GM19351 (cell line): ENCODE data around the gene ITPR2.

Experiments used
- ATAC-seq: cut with Tn5 transposase; IDR thresholded peaks from one replicate; pipeline ENCODE4 v1.9.1; 2021; ENCODE audit warnings: mild to moderate bottlenecking, moderate library complexity; ENCODE audit not compliant: unreplicated experiment

The ITPR2 gene

DNA sequence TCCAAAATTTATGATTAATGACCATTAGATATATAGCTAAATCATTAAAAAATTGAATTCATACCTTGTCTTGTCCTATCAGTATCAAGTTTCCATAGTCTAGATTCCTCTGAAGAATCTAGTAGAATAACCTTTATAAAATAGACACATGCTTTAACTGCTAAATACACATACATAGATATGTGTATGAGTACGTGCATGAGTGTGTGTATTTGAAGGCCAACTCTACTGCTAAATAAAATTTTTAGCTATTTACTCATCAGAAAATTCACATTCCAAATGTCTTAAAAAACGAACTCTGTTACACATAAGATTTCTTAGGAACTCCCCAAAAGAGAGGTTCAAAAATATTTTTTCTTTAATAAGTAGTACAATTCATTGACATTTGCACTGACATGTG is 404.6 kb downstream of the ITPR2 start:
- ATAC-seq = no peak

DNA sequence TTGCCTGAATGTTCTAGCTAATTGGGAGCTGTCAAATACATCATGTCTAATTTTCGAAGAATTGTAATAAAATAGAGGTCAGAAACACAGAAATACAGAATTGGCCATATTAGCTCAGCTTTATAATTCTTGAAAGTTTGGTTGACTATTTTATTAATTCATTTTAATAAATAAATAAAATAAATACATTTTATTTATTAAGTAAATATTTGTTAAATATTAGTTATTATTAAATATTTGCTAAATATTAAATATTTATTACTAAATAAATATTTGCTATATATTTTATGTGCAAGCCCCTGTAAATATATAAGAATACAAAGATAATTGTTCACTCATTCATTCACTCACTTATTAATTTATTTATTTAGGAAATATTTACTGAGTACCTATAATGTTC is 406.3 kb downstream of the ITPR2 start:
- no peak for ATAC-seq

DNA sequence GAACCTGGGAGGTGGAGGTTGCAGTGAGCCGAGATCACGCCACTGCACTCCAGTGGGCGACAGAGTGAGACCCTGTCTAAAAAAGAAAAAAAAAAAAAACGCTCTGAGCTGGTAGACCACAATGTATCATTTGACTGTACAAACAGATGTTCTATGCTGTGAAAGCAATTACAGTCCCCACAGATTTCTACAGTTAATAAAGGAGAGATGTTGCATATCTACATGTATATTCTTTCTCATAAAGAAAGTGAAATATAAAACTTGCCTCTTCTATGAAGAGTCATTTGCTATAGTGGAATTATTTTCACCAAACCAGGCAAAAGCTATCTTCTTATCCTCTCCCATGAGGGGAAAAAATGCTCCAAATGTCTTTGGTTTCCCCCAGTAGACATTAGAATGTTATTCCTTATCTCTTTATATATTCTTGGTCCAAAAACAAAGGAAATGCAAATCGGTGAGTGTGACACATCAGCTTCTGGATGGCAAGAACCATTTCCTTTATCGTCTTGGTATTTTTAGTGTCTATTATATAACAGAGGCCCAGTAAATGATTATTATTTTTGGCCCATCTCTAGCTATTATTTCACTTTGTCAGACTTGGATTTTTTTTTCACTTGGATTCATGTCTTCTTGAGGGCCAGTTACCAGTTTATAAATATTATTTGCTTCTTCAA is 407.3 kb downstream of the ITPR2 start:
- peak; percentile 76 for ATAC-seq

DNA sequence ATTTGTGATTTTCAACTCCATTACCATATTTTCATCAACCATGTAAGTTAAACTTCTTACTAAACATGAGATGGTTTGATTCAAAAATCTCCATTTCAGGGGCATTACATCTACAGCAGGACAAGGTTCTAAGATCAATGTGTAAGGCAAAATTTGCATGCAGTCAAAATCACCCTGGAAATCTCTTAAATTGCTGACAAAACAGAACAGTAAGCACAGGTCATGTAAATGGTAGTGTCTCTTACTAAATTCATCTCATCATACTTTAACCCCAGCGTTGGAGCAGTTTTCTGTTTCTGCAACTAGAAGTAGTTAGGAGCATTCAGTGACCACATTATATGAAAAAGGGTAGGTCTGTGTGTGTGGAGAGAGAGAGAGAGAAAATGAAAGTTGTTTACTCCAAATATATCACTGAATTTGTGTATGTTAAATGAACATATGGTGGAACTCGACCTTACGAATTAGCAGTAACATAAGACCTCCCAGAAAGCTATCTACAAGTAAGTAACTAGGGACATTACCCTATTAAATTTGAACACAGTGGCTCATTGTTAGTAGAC is 410.1 kb downstream of the ITPR2 start:
- peak; percentile 58 for ATAC-seq

DNA sequence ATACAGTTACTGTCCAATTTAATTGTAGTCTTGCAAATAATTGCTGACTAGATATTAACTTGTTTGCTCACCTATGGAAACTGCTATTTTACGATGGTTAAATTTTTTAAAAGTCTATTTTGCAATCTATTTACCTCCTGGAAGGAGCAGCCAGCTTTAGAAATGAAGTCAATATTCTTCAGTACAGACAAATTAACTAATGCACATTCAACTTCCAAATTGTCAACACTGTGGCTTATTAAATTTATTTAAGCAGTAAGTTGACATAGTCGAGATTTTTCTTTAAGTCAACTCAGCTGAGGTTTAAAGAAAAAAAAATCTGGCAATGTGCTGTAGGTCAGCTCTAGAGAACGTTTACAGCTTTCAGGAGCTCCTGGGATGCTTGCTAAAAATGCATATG is 416.4 kb downstream of the ITPR2 start:
- no peak for ATAC-seq

DNA sequence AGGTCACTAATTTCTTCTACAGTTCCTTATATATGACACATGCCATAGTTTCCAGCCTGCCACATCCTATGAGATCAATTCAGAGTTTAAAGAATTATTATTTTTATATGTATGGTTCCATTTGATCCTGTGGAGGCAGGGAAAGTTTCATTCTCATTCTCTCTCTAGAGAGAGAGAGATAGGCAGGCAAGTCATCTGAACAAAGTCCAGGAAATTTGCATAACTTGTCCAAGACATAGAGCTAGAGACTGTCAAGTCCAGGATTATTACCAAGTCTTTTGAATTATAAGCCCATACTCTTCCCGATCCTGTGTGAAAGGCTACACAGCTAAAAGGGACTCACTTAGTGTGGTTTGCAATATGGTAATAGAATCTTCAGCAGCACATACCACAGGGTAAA is 422.3 kb downstream of the ITPR2 start:
- no peak for ATAC-seq

DNA sequence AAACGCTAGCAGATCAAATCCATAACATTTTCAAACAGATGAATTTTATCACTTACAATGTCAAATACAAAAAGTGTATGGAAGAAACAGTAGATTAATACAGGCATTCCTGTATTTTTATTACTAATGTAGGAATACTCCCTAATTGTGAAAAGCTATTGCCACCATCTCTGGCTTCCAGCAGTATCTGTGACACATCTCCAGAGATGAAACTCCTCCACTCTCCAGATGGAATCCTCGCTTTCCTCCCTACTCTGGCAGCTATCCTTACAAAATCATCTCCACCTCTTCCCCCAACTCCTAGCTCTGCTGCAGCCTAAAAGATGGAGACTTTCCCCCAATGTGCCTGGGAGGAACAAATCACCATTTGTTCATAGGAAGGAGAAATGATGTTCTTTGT is 426.2 kb downstream of the ITPR2 start:
- no peak for ATAC-seq

DNA sequence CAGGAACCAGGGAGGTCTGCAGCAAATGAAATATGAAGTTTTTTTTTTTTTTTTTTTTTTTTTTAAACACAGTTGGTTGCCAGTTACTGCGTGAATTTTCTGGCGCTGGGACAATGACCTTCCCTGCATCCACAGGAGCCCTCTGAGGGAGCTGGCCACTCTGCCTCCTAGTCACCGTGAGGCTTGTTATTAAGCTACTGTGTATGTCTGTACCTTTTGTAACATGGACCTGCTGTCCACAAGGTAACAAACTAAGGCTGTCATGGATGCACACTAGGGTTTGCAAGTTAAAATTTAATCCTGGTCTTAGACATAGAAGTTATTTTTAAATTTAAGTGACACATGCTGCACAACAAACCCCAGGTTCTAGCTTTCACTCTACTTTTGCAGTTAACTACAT is 426.6 kb downstream of the ITPR2 start:
- no peak for ATAC-seq

DNA sequence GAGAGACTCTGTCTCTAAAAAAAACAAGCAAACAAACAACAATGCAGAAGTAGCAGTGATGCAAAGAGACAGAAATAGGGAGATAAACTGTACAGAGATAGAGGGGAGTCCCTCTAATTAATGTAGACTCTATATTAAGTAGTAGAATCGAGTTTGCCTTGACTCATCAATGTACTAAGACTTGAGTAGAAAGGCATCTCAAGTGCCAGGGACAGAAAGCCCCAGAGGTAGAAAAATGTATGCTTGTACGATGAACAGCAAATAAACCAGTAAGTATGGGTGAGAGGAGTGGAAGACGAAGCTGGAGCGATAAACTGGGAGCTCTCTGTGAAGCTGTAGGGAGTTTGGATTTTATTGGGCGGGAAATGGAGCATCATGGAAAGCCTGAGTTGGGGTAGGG is 429.4 kb downstream of the ITPR2 start:
- no peak for ATAC-seq

DNA sequence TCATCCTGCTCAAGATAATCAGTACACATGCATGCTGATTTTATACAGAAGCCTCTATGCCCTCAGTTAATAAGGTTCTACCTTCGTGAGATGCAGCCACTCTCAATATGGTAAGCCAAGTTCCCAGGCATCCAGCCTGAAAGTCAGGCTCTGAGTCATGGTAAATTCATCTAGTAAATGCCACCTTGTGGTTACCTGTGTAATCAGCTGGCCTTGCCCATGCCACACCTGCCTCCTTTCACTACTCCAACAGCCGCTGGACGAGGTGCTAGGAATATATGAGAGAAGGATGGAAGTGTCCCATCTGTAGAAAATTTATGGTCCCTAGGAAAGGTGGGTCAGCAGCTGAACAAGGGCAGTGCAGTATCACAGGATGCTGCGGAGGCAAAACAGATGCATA is 430.3 kb downstream of the ITPR2 start:
- ATAC-seq = no peak

DNA sequence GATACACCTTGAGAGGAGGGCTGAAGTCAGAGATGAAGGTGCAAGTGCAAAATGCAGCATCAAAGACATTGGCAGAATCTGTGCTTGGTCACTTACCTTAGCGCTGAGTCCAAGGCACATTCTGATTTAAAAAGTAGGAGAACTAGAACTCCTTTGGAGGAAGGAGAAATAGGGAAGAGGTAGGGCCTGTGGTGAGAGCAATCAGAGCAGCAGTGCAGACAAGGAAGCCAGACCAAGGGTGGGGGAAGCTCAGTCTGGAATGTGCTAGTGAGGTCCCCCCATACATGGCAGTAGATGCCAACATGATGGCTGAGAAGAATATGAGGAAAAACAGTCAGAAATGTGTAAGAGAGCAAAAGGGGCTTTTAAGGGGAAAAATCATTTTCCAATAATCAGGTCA is 431.1 kb downstream of the ITPR2 start:
- no peak for ATAC-seq

DNA sequence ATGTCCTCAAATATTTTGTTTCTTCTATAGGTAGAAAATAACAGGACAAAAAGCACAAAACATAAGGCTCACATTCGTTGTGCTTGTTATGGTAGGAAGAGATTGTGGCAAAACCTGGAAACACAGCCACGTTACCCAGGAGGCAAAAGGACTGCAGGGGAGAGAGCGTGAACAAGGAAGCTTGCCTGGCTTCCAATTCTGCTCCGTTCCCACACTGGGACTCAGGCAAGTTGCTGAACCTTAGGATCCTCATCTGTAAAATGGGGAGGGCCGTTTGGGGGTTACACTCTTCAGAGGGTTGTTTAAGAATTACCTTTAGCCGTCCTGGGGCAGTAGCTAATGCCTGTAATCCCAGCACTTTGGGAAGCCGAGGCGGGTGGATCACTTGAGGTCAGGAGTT is 432.4 kb downstream of the ITPR2 start:
- ATAC-seq = no peak

DNA sequence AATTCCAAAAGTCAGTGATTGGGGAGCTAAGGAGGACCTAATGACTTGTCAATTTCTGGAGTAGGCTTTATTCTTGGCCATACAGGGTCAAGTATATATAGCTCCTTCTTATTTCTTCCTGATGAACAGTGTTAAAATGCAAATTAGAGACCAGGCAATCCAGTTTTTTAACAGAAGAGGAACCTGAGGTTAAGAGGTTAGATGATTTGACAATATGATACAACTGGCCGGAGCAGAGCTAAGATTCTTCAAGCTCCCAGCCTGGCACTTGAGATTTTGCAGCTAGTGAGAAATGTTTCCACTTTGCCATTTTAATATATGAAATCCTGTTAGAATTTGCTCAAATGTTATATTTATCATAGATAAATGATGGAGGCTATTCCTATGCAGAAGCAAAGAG is 433.6 kb downstream of the ITPR2 start:
- no peak for ATAC-seq

DNA sequence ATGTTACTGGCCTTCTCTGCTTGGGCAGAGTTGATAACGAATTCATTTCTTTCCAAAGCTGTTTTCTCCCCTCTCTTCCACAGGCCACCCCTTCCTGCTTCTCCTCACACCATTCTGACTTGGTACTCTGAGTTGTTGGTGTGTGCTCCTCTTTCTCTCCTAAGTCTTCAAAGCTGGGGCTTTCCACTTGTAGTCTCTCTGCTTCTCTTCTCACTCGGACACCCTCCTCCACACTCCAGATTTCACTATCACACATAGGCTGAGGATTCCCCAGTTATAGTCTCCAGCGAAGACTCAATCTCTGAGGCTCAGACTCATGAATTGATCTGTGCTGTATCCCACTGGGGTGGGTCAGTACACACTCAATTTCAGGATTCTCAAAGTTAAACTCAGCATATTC is 436.6 kb downstream of the ITPR2 start:
- ATAC-seq = peak; percentile 77

DNA sequence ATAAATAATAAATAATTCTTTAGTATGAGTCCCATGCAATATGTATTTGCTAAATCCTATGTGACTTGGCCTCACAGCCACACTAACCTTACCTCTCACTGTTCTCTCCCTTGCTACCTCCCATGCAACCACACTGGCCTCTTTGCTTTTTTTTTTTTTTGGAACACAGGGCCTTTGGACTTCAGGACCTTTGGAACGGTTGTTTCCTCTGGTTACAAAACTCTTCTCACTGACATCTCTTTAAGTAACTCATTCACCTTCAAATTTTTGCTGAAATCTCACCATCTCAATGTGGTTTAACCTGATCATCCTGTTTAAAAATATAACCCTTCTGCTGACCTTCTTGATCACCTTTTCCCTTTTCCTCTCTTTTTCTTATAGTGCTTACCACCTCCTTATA is 443.7 kb downstream of the ITPR2 start:
- no peak for ATAC-seq

DNA sequence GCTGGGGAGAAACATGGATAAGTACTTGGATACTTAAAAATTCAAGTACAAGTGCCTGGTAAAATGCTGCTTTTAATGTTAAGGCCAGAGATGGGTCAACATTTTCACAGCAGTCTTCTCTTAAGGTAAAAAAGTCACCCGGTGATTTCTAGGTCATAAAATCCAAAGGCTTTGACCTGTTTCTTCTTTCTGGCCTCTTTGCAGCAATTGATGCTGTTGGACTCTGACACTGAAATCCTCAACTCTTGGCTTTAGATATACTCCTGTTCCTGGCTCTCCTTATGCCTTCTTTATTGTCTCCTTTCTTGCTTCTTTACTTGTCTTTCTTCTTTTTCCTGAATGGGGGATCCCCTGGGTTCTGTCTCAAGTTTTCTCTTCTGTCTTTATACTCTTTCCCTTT is 448.5 kb downstream of the ITPR2 start:
- ATAC-seq = no peak

DNA sequence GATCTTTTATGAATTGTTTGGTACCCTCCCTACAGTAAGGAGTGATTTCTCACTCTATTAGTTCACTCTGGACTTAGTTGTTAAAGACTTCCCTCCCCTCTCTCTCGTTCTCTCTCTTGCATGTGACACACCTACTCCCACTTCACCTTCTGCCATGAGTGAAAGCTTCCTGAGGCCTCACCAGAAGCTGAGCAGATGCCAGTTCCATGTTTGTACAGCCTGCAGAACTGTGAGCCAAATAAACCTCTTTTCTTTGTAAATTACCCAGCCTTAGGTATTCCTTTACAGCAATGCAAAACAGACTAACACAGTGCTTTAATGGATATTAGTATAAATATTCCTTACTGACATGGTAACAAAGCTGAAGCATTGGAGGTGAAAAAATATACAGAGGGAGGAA is 450.0 kb downstream of the ITPR2 start:
- ATAC-seq = no peak

DNA sequence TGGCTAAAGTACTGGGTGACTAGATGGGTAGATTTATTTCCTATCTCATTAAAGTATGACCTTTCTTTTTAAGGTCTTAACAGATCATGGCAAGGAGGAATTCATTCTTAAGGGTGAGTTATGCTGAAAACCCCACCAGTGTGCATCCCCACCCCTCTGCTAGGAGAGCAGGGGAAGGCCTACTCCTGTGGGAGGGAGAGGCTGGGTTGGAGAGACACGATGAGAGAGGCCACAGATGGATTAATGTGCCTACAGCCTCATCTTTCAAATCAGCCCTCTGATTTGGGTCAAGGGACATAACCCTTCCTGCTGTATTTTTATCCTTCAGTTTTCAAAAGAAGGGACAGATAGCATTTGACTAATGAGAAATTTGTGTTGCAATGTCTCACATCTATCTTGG is 452.1 kb downstream of the ITPR2 start:
- no peak for ATAC-seq

DNA sequence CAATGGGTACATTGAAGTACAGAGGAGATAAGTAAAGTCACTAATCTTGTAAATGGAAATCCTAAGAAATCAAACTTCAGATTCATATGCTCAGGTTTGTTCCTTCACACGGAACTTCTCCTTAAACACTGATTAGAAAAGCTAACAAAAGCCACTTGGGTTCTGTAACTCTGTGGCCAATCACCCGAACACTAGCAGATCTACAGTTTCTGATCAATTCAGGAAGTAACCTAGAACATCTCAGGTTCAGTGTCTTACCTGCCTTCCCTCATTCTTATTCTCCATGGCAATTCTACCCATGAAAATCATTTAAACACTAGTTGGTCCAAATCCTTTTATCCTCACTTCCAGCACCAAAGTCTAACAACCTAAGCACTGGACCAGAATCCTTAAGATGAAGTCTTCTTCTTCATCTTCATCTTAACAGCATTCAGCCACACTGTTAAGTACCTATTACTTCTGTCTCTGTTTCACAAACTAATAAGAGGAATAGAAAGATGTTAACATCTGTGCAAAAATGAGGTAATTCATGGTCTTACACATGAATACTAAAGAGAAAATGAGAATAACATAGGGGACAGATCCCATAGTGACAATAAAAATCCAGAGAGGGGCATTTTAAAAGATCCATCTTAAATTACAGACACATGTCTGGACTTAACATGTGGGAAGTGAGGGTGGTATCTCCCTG is 453.1 kb downstream of the ITPR2 start:
- ATAC-seq = peak; percentile 53

DNA sequence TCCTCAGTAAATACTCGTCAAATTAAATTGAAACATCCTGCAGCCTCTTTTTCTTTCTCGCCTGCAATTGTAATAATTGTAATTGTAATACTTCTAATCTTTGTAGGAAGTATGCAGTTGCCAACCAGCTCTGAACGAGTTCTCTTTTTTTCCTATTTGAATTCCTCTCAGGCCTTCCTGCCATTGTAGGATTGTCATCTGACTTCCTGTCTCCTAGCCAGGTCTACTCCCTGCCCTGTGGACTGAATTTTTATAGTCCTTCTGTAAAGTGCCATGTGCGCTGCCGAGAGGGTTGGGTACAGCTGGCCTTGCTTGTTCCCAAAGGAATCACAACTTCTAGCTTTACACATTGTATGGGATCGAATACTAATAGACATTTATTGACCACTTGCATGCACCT is 454.3 kb downstream of the ITPR2 start:
- ATAC-seq = no peak

DNA sequence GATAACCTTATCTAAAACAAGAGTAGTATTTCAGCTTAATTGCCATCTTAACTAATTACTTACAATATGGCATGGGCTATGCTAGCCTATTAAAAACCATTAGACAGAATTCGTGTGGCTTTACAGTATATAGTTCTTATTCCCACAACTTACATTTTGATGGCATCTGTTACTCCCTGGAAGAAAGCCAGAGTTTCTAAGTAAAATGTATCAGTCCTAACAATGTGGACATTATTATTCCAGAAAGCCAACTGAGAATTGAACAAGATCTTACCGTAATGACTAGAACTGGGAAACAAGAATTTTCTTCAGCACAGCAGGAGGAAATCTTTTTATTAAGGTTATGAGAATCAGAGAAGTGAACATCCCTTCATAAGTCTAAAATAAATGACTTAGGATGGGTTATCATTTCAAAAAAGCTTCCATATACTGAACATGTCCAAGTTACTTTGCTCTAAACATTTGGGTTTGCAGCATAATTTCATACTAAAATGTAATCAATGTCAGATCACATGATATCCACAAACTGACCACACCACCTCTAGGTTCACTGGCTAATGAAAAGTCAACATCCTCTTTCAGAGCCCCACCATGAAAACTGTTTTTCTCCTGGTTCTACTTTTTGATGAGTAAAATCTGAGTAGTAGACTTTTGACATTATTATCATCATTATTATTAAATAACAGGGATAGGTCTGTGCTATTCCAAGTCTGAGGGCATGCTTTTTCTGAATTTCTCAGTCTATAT is 457.9 kb downstream of the ITPR2 start:
- no peak for ATAC-seq
